HuH-7 (cell line): Measurements from ENCODE around the gene TNFAIP8L1.
"Not testable (repeated sequence)": the region's sequence is repeated elsewhere in the genome, so short reads cannot be mapped to it uniquely, and the experiment has no call there.

ENCODE experiments used
- DNase-seq: peaks from one replicate; pipeline ENCODE4 v3.0.0; 2011; ENCODE audit warnings: low spot score

The TNFAIP8L1 gene

DNA sequence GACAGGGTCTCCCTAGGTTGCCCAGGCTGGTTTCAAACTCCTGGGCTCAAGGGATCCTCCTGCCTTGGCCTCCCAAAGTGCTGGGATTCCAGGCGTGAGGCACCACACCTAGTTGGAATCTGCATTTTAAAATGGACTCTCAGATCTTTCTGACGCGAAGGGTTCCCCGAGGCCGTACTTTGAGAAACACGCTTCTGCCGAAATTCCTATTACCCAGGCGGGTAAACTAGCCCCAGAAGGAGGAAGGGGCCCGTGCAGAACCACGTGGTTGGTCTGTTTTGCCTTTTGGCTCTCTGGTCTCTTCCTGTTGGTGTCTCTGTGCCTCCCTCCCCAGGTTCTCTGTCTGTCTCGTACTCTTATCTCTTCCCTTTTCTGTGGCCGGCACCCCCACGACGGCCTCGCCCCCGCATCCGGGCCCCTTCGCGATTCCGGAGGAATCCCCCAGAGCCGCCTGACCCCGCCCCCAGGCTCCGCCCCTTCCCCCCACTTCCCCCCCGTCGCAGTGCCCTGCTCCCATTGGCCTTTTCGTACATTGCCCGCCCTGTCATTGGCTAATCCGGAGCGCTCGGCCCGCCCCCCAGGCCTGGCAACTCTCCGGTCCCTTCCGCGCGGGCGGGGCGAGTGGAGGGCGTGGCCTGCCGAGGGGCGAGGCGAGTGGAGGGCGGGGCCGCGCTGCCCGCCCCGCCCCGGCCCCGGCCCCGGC is at the start of gene TNFAIP8L1:
Gene TNFAIP8L1, plus strand, starts transcription at position 689 of the 703 bp plus-strand sequence. CDS start 12,354 bp downstream, outside the sequence.
- peak; percentile 98 for DNase-seq

DNA sequence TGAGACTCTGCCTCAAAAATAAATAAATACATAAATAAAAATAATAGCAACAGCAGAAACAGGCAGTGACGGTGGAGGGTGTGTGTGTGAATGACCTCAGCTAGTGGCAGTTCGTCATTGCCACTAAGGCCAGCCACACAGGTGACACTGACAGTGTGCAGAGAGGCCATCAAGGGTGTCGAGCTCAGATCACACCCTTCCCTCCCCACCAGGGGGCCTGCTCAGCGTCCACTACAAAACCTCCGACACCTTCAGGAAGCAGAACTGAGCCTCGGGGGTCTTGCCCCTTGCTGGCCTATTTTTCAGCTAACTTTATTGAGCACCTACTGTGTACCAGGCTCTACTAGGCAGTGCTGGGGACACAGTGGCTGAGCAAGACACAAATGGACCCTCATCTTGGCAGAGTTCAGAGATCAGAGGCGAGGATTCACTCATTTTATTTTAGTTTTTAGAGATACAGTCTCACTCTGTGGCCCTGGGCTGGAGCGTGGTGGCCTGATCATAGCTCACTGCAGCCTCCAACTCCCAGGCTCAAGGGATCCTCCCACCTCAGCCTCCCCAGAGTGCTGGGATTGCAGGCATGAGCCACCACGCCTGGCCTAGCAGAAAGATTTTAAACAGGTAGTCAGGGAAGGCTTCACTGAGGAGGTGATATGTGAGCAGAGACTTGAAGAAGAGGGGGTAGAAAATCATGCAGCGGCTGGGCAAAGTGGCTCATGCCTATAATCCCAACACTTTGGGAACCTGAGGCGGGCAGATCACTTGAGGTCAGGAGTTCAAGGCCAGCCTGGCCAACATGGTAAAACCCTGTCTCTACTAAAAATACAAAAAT is 49.5 kb upstream of the TNFAIP8L1 start:
- peak; percentile 78 for DNase-seq

- DNase-seq, result no peak
Observed at GRCh38 chr19:4590559-4590958, 48.8 kb upstream of the TNFAIP8L1 start.

DNA sequence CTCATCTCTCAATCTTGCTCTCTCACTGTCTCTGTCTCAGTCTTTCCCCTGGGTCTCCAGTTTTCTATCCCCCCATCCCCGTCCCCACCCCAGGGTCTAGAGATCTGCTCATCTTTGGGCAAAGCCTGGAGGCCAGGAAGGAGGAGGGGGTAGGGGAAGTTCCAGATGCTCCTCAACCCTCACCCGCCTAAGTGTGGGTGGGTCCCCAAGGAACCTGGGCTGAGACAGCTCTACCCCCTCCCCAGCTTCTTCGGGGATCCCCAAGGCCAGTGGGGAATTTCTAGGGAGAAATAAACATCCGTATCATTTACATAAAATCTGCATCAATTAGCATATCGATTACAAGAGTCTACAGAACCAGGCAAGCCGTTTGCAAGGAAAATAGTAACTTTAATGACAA is 48.0 kb upstream of the TNFAIP8L1 start:
- DNase-seq, result no peak

DNA sequence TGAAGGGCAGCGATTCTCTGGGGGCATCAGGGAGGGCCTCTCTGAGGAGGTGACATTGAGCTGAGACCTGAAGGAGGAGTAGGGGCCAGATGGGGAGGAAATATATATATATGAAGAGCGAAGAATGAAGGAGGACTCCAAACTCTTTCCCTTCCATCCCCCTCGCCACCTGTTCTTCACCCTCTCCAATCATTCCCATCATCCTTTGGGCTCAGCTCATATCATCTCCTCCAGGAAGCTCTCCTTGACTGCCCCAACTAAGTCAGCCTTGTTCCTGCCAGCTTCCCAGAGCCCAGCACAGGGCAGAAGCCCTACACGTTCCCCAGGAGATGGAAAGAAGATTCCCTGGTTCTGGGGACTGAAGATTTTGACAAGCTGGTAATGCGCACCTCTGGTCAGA is 46.9 kb upstream of the TNFAIP8L1 start:
- DNase-seq, result no peak

GRCh38 chr19:4593409-4593851 is 45.9 kb upstream of the TNFAIP8L1 start:
- no peak for DNase-seq

DNA sequence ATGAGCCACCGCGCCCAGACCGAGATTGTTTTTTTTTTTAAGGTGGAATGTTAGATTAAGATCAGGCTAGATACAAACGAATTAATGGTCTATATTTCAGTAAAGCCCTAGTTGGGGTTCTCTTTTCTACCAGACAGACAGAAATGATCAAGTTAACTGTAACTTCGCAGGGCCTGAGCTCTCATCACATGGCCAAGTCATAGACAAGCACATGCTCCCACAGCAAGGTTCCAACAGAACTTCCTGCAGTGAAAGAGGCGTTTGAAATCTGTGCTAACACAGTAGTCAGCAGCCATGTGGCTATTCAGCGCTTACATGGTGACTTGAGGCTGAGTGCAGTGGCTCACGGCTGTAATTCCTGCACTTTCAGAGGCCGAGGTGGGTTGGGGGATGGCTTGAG is 45.1 kb upstream of the TNFAIP8L1 start:
- no peak for DNase-seq

- not testable (repeated sequence) for DNase-seq
Observed at GRCh38 chr19:4595158-4595557, 44.2 kb upstream of the TNFAIP8L1 start.

DNA sequence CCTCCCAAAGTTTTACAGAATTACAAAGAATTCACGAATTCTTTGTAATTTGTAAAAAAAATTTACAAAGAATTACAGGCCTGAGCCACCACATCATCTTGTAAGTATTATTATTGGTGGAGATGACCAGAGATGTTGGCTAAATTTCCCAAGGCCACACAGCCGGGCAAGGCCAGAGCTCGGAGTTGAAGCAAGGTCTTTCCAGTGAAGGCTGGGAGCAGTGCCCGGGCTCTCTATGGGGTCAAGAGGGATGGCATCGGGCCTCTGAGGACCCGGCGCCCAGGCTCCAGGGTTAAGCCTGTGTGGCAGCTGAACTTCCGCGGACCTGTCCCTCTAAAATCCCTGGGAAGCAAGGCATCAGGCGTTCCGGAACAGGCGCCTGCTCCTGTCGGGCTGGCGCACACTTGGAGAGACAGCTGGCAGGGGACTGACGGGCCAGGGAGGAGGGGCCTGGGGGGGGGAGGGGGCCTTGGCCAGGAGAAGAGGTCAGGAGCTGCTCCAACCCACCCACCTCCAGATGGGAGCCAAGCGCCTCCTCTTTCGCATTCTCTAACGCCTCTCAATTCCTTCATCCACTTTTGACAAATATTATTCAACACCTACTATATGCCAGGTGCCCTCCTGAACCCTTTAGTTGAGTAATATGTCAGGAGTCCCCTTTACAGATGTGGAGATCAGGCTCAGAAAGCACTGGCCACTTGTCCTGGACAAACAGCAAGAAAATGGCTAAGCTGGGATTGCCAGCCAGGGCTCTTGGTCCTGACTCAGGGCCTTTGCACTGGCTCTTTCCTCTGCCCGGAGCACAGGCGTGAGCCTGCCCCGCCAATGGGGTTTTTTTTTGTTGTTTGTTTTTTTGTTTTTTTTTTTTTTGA is 43.0 kb upstream of the TNFAIP8L1 start:
- DNase-seq, result no peak

GRCh38 chr19:4597278-4597974 is 41.9 kb upstream of the TNFAIP8L1 start:
- no peak for DNase-seq

- DNase-seq, result peak; percentile 74
Observed at GRCh38 chr19:4597975-4598671, 41.2 kb upstream of the TNFAIP8L1 start.

DNA sequence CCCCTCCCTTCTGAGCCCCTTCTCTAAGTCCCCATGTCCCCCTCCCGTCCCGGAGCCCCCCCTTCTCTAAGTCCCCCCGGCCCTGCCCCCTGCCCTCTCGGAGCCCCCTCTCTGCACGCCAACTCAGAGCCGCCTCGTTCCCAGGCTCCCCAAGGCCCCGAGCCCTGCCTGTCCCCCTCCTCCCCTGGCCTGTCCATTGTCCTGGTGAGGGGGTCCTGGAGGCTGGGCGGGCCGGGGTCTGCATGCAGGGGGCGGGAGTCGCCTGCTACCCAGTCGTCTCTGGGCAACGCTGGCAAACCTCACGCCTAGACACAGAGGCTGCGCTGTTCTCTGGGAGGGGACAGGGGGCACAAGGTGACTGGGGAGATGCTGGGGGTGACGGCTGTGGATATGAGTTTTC is 40.6 kb upstream of the TNFAIP8L1 start:
- no peak for DNase-seq

- DNase-seq, result no peak
Observed at GRCh38 chr19:4600082-4600481, 39.2 kb upstream of the TNFAIP8L1 start.

DNA sequence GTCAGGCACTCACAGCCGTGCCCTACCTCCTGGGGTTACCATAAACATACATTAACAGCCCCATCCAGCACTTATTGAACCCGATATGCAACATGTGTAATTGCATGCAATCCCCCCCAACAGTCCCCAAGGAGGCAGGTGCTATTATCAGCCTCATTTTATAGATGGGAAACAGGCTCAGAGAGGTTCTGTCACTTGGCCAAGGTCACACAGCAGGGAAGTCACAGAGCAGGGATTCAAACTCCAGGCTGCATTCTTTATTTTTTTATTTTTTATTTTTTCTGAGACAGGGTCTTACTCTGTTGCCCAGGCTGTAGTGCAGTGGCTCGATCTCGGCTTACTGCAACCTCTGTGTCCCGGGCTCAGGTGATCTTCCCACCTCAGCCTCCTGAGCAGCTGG is 38.4 kb upstream of the TNFAIP8L1 start:
- DNase-seq, result no peak

GRCh38 chr19:4602173-4602788 is 37.0 kb upstream of the TNFAIP8L1 start:
- DNase-seq, result no peak

DNA sequence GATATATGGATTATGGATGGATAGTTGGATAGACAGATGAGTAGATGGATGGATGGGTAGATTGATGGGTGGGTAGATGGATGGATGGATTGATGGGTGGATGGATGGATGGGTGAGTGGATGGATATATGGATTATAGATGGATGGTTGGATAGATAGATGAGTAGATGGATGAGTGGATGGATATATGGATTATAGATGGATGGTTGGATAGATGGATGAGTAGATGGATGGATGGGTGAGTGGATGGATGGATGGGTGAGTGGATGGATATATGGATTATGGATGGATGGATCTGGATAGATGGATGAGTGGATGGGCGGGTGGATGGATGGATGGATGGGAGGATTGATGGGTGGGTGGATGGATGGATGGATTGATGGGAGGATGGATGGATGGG is 36.4 kb upstream of the TNFAIP8L1 start:
- no peak for DNase-seq

DNA sequence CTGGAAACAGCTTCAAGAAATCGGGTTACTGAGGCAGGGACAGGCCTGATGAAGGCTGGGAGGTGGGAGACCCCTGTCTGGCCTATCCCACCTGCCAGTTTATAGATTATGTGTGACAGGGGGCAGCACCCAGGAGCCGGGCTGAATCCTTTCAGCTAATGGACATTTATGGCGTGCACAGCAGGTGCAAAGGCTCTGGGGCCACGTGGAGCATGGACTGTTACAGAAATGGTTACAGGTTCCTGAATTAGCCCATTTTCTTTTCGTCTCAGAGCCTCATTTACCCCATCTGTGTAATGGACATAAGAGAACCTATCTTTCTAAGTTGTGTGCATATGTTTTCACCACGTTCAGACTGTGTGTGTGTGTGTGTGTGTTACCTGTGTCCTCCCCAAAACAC is 34.4 kb upstream of the TNFAIP8L1 start:
- no peak for DNase-seq

DNA sequence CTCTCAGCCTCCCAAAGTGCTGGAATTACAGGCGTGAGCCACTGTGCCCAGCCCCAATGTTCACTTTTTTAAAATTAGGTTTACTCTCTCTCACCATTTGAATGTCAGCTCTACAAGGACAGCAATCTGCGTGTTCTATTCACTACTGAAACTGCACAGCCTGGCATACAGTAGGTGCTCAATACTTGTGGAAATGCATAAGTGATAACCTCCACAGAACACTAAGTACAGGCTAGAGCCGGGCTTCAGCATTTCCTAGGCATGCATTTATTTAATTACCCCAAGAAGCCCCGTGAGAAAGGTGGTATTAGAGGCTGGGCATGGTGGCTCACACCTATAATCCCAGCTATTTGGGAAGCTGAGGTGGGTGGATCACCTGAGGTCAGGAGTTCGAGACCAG is 33.1 kb upstream of the TNFAIP8L1 start:
- DNase-seq, result no peak

DNA sequence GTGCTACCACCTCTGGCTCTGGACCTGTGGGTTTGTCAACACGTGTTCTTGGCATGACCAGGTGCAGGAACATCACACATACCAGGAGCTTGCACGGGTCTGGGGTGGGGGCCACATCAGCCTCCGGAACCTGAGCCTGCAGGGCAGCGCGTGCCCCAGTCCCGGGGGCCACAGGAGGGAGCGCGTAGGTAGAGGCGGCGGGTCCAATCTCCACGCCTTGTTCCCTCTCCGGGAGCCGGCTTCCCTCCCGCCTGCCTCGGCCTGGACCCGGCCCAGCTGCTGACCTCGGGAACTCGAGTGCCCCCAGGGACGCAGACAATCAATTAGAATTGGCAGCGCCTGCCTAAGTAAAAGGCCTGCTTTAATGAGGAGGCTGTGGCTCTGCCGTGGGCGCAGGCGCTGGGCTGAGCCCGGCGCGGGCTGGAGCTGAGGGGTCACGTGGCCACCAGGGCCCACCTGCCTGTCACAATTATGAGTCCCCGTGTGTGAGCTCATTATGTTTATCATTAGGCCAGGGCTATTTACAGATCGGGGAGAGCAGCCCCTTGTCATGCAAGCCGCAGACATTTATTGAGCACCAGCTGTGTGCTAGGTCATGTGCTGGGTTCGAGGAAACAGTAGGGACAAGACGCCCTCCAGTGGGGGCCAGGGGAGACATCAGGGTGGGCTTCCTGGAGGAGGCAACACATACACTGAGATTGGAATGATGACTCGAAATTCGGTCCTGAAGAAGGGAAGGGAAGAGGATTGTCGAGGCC is 32.2 kb upstream of the TNFAIP8L1 start:
- no peak for DNase-seq
